Endometrium (tissue), 2 donors: ENCODE data around the gene NPIPB2.
"Not testable (repeated sequence)": the region's sequence is repeated elsewhere in the genome, so short reads cannot be mapped to it uniquely, and the experiment has no call there.

ENCODE experiments used
- FAIRE-seq: peaks from 2 replicates; lab custom pipeline; 2012; peaks lifted over from hg19 to GRCh38; lab: Jason Lieb, UNC
- donor health status: control.
- donor health status: control.

The NPIPB2 gene

DNA sequence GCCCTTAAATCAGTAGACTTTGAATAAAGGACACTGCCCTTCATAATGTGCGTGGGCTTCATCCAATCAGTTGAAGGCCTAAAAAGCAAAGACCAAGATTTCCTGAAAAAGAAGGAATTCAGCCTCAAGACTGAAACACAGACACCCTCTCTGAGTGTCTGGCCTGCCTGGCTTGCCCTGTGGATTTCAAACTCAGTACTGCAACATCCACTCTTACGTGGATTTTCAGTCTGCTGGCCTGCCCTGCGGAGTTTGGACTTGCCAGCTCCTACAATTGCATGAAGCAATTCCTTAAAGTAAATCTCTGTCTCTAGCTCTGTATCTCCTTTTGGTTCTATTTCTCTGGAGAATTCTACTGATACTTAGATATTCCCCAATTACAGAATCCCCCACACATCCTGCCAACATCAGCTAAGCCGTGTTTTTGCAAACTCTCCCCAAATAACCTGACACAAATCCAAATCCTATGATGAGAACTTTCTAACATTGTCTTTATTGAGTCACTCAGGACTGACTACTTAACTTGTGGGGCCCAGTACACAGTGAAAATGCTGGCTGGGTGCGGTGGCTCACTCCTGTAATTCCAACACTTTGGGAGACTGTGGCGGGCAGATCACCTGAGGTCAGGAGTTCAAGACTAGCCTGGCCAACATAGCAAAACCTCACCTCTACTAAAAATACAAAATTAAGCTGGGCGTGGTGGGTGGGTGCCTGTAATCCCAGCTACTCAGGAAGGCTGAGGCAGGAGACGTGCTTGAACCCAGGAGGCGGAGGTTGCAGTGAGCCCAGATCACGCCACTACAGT, 15.9 kb upstream of the NPIPB2 start:
- FAIRE-seq: no peak

- no peak for FAIRE-seq
These were observed 14.7 kb upstream of the NPIPB2 start for GRCh38 chr16:11956558-11956957.

DNA sequence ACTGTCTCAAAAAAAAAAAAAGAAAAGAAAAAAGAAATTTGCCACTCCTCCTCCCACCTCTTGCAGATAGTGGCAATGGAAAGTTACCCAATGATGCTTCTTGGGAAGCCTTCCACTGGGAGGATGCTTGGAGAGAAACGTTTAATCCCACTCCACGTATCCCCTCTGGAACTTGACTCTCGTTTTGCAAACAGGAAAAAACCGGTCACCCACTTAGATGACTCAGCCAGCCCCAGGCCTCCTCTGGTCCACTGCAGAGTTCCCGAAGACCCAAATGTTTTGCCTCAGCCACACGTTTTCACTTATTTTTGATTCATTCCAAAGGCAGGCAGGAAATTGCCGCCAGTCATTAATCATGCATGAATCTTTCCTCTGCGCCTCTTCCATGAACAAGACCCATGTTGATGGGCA, 13.9 kb upstream of the NPIPB2 start:
- no peak for FAIRE-seq

DNA sequence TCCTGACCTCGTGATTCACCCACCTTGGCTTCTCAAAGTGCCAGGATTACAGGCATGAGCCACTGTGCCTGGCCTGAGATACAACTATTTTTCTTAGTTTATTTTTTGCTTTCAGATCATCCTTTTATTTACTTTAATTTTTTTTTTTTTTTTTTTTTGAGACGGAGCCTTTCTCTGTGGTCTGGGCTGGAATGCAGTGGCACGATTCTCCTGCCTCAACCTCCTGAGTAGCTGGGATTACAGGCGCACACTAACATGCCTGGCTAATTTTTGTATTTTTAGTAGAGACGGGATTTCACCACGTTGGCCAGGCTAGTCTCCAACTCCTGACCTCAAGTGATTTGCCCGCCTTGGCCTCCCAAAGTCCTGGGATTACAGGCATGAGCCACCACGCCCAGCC, 11.7 kb upstream of the NPIPB2 start:
- not testable (repeated sequence) for FAIRE-seq

- no peak for FAIRE-seq
These were observed 8.5 kb upstream of the NPIPB2 start for GRCh38 chr16:11950388-11950787.

DNA sequence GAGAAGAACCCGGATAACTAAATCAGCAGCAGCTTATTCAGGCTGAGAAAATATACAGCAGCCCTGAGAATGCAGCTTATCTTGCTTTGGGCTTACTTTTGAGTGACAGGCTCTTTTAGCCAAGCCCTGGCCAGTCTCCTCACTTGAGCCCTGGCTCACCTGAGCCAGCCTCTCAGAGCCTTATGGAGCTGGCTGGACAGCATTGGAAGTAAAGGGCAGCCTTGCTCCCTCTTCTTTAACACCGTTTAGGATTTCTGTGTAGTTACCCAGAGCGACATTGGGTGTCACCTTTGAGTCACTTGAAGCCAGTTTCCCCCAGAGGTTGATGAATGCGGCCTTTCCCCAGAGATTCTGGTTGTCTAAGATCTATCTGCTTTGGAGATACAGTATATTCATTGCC, 7.7 kb upstream of the NPIPB2 start:
- FAIRE-seq: no peak

DNA sequence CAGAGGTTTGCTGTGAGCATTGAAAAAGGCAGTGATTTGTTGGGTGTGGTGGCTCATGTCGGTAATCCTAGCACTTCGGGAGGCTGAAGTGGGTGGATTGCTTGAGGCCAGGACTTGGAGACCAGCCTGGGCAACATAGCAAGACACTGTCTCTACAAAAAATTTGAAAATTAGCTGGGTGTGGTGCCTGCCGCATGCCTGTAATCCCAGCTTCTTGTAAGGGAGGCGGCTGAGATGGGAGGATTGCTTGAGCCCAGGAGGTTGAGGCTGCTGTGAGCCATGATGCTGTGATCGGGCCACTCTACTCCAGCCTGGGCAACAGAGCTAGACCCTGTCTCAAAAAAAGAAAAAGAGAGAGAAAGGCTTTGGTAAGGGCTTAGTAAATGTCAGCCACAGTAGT, 7.0 kb upstream of the NPIPB2 start:
- FAIRE-seq: no peak

- no peak for FAIRE-seq
These were observed 4.6 kb upstream of the NPIPB2 start for GRCh38 chr16:11946433-11946832.

- not testable (repeated sequence) for FAIRE-seq
These were observed 14.5 kb downstream of the NPIPB2 start for GRCh38 chr16:11927350-11927749.

- FAIRE-seq: not testable (repeated sequence)
These were observed 17.8 kb downstream of the NPIPB2 start for GRCh38 chr16:11924046-11924445.

DNA sequence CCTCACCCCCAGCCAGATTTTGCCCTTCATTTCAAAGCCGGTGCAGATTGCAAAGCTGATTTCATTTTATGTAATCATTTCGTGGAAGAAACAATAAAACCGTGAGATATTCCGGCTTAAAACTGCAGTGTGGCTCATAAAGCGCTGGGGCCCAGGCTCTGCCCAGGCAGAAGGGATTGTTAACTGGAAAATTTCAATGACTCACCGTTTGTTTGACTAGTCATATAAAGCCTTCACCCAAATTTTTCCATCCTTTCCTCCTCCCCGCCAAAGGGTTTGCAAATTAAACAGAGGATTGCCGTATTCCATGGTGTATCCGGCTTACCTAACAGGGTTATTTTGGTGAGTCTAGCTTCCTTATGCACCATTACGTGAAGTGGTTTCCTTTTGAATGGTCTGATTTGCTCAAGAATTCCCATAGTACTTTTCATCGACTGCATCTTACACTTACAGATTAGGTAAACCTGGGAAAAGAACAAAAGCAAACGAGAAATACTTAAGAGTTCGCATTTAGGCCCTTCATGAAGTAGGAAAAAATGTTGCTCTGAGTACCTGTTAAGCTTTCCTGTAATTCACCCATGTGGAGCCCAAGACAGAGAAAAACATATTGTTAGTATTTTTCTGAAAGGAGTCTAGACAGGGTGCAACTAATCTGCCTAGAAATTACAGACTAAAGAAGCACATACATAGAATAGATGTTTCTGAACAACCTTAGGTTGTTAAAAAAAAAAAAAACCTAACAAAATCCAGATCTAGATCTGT, 25.1 kb downstream of the NPIPB2 start:
- FAIRE-seq: no peak

GRCh38 chr16:11915644-11916523, 26.0 kb downstream of the NPIPB2 start, which contains the start of gene GSPT1:
Gene GSPT1 (minus strand): TSS chr16:11915956. CDS start chr16:11915720, 236 bp downstream.
- FAIRE-seq: peak; percentile 93

- no peak for FAIRE-seq
These were observed 26.7 kb downstream of the NPIPB2 start for GRCh38 chr16:11915114-11915643.

DNA sequence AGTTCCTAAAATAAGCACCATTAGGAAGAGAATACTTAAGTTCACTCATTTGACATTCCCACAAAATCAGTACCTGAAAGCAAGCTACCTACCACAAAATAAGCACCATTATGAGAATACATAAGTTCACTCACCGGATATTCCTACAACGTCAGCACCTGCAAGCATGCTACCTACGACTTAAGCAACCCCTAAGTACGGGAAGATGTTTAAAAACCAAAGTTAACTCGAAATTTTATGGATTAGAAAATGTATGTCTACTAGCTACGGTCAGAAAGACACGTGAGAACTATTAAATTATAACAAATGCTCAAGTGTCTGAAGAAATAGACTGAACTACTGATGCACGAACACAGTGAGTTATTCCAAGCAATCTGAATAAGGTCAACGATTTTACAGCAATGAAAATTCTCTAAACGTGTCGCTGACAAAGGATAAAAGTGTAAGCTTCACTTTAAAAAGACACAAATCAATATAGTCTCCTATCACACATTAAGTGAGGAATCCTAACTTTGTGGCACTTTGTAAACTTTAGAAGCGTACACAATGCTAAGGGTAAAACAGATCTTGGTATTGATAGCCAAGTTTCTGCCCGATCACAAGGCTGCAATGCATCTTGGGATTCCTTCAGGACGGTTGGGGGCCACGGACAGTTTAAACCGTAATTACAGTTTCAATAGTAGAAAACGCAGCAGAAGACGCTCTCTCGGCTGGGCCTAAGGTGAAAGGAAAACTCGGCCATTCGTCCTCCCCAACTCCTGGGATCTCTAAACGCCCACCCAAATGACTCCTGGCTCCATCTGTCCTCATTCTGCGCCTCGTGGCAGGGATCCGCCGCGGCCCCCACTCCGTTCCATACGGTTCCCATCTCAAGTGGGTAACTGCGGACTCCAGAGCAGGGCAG, 27.4 kb downstream of the NPIPB2 start:
- no peak for FAIRE-seq

GRCh38 chr16:11913425-11914079, 28.3 kb downstream of the NPIPB2 start:
- FAIRE-seq: no peak

GRCh38 chr16:11909653-11910545, 31.9 kb downstream of the NPIPB2 start:
- no peak for FAIRE-seq

GRCh38 chr16:11907160-11907970, 34.5 kb downstream of the NPIPB2 start:
- no peak for FAIRE-seq

DNA sequence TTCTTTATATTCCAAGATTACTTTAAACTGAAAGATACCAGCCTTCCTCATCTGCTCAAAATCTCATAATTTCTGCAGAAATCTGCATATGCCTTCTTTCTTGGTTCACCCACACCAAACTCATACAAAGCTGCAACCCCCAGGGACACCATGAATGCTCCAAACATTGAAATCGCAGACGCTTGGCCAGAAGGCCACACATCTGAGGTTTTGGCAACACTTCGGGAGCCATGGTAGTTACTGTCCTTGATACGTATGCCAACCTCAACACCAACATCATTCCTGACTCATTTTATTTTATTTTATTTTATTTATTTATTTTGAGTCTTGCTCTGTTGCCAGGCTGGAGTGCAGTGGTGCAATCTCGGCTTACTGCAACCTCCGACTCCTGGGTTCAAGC, 37.9 kb downstream of the NPIPB2 start:
- FAIRE-seq: no peak

- FAIRE-seq: no peak
These were observed 40.8 kb downstream of the NPIPB2 start for GRCh38 chr16:11901091-11901490.
